ENCODE measurements around the gene CLN5. TPM values are rescaled to one million over a fixed set of nuclear protein-coding genes. Genes with fewer than 3 reads are reported as not detected.

The CLN5 gene
- total and polyA plus RNA-seq, 2 donors (not counting 3 experiments of a cell fraction or from before 2014, with no cell fraction given): 16.5 to 22.7 TPM

DNA sequence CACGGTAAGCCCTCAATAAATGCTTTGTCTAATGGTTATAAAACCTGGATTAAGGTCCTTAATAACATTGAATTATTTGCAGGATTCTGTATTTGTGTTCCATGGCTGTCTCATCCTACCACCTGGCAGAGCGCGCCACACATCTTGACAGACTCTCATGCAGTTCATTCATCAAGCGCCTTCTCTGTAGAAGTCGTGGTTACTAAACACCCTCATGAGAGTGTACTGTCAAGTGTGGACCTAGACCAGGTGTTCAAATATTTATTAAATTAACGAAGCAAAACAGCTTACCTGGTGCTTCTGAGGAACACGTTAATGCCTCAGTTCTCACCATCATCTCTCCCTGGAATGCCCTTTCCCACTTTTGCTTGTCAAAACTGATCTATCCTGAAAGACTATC is 48.2 kb downstream of the CLN5 start:
- intact Hi-C loops (cut with micrococcal nuclease) (no loop called here), dilution Hi-C loops (cut with MboI; ENCODE audit: extremely low pct_ligation_motif_present, low sequenced_read_pairs) (no loop called here)
- FAIRE-seq (no peak), DNase-seq (ENCODE audit: low read depth, low spot score) (no peak)
- Histone ChIP-seq H3K9me3 (replicated peaks; ENCODE audit: control insufficient read depth, insufficient read depth, low read length) (no peaks in the 10 kb centered on the region), H4K20me1 (replicated peaks; ENCODE audit: control insufficient read depth, extremely low read depth, insufficient read depth, low read length) (no peaks in the 10 kb centered on the region), H3K27ac (ENCODE audit: insufficient read depth, low read depth, low read length) (no peak overlapping the region), H2AFZ (ENCODE audit: low read depth, low read length) (no peak overlapping the region), H3K4me1 (ENCODE audit: control insufficient read depth, extremely low read depth, insufficient read depth, low read length) (no peaks in the 10 kb centered on the region), H3K36me3 (ENCODE audit: control insufficient read depth in 2 of 2, extremely low read depth in 1 of 2, insufficient read depth in 2 of 2, low read length in 2 of 2) (peaks cover 2 to 4% of the 10 kb centered on the region in 2 experiments), H3K27me3 (ENCODE audit: control insufficient read depth in 2 of 2, insufficient read depth in 2 of 2, low read length in 2 of 2) (no peaks in the 10 kb centered on the region), H3K79me2 (ENCODE audit: control insufficient read depth, insufficient read depth, low read length) (no peaks in the 10 kb centered on the region), H3K4me2 (ENCODE audit: insufficient read depth, low read length) (no peak overlapping the region), H3K4me3 (replicated peaks in 1 of 3; ENCODE audit: insufficient read depth in 1 of 3, low read depth in 1 of 3, low read length in 3 of 3) (no peak overlapping the region), H3K9me1 (replicated peaks; ENCODE audit: control insufficient read depth, extremely low read depth, insufficient read depth, low read length) (no peaks in the 10 kb centered on the region), H3K9ac (replicated peaks; ENCODE audit: extremely low read depth, insufficient read depth, low read length) (no peak overlapping the region)
- TF ChIP-seq EZH2 (IDR thresholded peaks at IDR 0.05; ENCODE audit: borderline replicate concordance, low read depth, low read length, severe bottlenecking) (no peak), MYC (IDR thresholded peaks at IDR 0.05; ENCODE audit: low read depth, low read length) (no peak), POLR2AphosphoS5 (IDR thresholded peaks at IDR 0.05; ENCODE audit: insufficient read depth, low read depth, low read length) (no peak), POLR2A (IDR thresholded peaks at IDR 0.05; ENCODE audit: low read depth, low read length) (no peak), JUN (IDR thresholded peaks at IDR 0.05; ENCODE audit: borderline replicate concordance, insufficient read depth, insufficient read length, low read depth) (no peak), GATA2 (IDR thresholded peaks at IDR 0.05; ENCODE audit: insufficient read depth, insufficient read length, low read depth, low read length) (no peak), FOS (IDR thresholded peaks at IDR 0.05; ENCODE audit: borderline replicate concordance, insufficient read depth, low read length) (no peak)
- TF ChIP-seq, protein P1, sequence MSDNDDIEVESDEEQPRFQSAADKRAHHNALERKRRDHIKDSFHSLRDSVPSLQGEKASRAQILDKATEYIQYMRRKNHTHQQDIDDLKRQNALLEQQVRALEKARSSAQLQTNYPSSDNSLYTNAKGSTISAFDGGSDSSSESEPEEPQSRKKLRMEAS (IDR thresholded peaks at IDR 0.05; ENCODE audit: insufficient read depth, insufficient read length): no peak
- TF ChIP-seq, protein P2, sequence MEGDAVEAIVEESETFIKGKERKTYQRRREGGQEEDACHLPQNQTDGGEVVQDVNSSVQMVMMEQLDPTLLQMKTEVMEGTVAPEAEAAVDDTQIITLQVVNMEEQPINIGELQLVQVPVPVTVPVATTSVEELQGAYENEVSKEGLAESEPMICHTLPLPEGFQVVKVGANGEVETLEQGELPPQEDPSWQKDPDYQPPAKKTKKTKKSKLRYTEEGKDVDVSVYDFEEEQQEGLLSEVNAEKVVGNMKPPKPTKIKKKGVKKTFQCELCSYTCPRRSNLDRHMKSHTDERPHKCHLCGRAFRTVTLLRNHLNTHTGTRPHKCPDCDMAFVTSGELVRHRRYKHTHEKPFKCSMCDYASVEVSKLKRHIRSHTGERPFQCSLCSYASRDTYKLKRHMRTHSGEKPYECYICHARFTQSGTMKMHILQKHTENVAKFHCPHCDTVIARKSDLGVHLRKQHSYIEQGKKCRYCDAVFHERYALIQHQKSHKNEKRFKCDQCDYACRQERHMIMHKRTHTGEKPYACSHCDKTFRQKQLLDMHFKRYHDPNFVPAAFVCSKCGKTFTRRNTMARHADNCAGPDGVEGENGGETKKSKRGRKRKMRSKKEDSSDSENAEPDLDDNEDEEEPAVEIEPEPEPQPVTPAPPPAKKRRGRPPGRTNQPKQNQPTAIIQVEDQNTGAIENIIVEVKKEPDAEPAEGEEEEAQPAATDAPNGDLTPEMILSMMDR (IDR thresholded peaks at IDR 0.05; ENCODE audit: extremely low read depth in 1 of 2, insufficient read depth in 1 of 2, low read depth in 1 of 2, low read length in 2 of 2): no peak
- POLR2A ChIA-PET: no interaction called here
- CTCF ChIA-PET: no interaction called here
- BruUV-seq (replicated peaks): no TSS peak
